HG02763 (cell line): Measurements from ENCODE around the gene VTI1B.

Source experiments
- ATAC-seq: cut with Tn5 transposase; IDR thresholded peaks from one replicate; pipeline ENCODE4 v1.9.1; 2021; ENCODE audit warnings: mild to moderate bottlenecking, moderate library complexity; ENCODE audit not compliant: unreplicated experiment

VTI1B gene

DNA sequence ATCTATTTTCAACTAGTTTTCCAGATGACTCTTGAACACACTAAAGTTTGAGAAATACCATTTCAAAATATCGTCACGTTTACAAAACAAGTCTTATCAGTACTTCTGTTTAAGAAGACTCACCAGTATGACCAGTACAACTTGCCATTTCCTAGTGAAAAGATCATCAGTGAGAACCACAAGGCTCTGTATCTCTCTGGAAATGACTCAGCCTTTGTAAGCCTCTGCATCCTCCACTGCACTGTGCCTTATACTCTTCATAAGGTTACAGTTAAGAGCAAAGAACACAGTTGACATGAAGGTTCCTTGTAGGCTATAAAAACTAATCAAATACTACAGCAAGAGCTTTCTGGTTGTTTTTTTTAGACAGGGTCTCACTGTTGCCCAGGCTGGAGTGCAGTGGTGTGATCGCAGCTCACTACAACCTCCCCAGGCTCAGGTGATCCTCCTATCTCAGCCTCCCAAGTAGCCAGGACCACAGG is 5.7 kb upstream of the VTI1B start:
- peak; percentile 95 for ATAC-seq

DNA sequence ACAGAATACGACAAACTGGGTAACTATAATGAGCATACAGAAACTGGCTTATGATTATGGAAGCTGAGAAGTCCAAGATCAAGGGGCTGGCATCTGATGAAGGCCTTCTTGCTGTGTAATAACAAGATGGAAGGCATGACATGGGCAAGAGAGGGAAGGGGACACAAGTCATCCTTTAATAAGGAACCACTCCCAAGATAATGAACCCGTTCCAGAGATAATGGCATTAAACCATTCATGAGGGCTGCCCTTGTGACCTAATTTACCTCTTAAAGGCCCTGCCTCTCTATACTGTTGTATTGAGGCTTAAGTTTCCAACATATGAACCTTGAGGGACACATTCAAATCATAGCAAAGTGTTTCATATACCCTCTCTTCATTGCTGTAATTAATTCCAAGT is 4.6 kb upstream of the VTI1B start:
- ATAC-seq = no peak

DNA sequence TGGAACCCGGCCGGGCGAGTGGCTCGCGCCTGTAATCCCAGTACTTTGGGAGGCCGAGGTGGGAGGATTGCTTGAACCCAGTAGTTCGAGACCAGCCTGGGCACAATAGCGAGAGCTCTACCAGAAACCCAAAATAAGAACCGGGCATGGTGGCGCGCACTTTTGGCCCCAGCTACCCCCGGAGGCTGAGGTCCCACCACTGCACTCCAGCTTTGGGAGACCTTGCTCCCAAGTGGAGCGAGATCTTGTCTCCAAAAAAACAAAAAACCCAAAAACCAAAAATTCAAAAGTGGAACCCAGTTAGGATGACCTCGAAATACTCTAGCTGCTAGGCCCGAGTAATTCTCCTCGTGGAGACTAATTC is 769 bp upstream of the VTI1B start:
- ATAC-seq = no peak

DNA sequence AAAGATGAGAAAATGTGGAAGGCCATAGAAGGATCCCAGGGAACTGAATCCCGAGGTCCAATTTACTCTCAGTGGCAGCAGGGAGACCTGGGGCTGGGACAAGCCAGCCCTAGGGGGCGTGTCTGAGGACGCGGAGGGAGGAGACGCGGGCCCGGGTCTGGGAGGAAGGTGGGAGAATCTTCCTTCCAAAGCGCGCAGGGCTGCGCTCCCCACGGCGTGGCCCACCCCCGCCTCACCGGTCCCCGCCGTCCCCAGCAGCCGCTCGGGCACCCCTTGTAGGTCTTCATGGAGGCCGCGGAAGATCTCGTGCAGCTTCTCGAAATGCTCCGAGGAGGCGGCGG is 323 bp downstream of the VTI1B start:
- ATAC-seq = peak; percentile 39

DNA sequence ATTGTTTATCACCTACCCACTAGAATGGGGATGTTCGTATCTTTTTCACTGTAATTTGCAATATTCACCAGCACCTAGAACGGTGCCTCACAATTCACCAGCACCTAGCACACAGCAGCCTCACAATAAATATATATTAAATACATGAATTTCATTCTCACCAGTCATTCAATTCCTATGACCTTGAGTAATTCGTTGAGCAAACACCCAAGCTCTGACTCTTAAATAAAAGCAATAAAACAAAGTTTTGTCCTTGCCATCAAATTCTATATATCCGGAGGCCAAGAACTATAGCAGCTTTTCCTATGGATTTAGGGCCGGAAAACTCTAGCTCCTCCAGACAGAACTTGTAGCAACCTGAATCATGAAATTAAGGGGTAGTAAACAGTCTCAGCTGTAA is 981 bp downstream of the VTI1B start:
- no peak for ATAC-seq

DNA sequence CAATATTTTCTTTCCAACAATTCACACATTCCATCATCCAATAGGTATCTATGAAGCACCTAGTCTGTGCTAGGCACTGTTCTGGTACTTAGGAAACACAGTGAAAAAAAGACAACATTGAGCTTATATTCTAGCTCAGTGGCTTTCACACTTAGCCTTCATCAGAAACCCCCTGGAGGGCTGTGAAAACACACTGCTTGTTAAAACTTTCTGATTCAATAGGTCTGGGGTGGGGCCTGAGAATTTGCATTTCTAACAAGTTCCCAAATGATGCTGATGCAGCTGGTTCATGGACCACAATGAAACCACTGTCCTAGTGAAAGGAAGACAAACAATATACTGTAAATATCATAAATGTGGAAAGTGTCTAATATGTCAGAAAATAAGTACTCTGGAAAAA is 5.9 kb downstream of the VTI1B start:
- no peak for ATAC-seq

DNA sequence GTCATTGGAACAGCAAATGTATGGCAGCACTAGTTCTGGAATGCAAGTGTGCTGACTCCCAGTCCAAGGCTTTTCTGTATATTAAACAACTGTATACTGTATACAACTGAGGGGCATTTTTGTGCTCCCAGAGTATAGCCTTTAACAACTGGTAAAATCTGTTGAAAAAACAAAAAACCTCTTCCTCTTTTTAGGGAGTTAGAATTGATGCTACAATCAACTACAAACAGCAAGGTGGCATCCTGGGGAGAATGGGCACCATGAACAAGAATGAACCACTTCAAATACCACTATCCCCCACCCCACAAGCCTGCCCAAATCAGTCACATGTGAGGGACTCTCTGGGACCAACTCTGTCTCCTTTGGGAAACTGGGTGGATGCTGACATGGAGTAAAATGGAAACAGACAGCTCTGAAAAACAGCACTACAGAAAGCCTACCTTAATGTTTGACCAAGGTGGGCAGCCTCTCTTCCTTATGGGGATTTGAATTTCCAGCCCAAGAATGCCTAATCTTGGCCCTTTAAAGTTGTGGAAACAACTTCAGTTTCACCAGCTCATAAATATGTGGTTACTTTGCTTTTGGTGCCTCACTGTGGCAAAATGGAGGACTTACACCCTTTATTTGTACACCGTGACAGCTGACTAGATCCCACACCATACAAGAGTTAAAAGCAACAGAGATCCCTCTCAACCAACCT is 7.5 kb downstream of the VTI1B start:
- ATAC-seq = no peak

DNA sequence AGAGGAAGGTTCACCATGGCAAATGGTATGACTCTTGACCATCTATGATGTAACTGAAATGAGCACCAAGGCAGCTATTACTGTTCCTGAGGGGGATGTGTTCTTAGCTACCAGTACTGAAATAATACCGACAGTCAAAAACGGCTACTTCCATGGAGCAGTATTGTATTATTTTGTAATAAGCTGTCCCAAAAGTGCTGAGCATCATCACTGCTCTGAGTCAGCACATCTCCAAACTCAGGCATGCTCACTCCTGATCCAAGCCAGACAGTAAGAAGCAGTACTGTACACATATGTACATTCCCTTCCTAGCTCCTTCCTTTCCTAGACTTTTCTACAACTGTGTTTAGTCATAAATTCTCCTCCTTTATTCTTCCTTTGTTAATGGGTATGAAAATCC is 8.6 kb downstream of the VTI1B start:
- ATAC-seq = no peak

DNA sequence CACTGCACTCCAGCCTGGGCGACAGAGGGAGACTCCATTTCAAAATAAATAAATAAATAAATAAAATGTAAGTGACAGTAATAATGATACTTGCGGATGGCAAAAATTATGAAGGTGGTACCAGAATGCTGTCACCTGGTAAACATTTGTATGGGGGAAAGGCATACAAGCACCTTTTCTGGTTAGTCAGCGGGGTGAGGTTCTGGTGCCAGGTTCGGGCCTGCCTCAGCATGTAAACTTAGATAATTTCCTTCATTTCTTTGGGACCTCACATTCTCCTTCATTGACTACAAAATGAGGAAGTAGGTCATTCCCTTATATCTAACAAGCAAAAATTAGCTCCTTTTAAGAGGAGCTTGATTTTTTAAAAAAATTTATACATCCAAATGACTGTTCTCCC is 10.8 kb downstream of the VTI1B start:
- ATAC-seq = no peak

DNA sequence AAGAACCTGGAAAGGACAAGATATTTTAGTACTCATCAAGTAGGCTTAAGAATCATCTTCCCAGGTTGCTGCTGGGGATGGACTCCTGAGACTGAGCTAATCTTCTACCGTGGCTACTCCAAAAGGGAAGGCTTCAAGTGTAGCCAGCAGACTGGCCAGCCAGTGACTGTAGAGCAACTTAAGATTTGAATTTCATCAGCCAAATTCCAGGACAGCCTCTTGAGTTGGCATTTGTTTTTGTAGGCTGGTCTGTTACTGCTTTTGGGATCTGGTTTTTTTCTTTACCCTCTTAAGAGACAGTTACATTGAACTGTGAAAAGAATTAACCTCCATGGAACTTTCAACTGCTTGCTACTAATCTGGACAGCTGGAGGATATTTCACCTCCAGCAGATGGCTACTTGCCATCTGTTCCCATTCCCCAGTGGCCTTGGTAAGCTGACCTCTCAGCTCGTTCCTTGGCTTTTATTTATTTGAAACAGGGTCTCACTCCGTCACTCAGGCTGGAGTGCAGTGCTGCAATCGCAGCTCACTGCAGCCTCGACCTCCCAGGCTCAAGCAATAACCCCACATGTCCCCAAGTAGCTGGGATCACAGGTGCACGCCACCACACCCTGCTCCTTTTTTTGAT is 20.7 kb downstream of the VTI1B start:
- no peak for ATAC-seq

DNA sequence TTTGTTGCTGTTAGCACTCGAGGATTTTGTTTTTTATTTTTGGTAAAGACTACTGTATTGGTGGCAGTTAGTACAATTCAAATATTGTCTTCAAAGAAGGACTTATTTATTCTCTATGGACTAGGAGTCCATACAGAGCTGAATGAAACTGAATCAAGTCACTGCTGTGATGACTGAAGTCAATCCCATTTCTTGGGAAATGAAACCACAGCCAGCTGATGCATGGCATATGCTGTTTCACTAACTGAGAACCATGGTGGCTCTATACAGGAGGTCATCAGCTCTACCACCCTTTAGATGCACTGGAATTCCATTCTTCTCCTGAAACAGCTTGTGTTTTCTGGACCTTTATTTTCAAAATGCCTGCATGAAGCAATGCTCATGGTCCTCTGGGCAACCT is 22.2 kb downstream of the VTI1B start:
- no peak for ATAC-seq

DNA sequence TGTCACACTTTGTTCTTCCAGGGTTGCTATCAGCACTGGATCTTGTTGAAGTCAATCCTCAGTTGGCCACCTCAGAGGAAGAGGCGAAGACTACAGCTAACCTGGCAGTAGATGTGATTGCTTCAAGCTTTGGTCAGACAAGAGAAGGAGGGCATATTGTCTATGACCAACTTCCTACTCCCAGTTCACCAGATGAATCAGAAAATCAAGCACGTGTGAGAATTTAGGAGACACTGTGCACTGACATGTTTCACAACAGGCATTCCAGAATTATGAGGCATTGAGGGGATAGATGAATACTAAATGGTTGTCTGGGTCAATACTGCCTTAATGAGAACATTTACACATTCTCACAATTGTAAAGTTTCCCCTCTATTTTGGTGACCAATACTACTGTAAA is 23.7 kb downstream of the VTI1B start:
- ATAC-seq = no peak

DNA sequence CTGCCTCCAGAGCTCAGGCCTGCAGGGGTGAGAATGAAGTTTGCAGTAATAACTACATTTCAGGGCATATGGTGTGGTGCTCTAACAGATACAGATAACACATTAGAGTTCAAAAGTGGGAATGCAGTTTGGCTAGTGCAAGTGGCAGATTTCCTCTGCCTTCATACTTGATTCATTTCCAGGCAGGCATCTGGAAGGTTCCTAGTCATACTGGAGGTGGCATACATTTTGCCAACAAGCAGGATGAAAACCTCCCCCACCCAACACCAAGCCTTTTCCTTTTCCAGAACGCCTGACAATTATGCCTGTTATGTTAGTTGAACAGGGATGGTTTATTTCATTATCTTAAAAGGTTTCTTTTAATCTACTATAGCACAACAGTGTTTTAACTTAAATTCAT is 24.3 kb downstream of the VTI1B start:
- ATAC-seq = no peak

DNA sequence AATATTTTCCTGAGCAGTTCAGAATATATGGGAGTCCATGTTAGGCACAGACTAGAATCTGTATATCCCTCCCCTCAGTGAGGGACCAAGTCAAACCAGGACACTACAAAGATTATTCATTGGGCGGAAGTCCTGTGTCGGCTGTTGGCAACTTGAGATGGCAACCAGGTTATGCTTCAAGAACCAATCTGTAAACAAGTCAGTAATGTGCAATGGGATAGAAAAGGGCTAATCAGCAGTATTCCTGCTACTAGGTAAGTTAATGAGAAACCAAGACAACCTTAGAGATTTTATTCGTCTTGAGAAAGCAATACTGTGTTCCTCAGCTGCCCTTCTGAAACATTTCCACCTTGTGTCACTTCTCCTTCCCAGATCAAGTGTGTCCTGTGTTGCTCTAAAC is 28.3 kb downstream of the VTI1B start:
- ATAC-seq = no peak

DNA sequence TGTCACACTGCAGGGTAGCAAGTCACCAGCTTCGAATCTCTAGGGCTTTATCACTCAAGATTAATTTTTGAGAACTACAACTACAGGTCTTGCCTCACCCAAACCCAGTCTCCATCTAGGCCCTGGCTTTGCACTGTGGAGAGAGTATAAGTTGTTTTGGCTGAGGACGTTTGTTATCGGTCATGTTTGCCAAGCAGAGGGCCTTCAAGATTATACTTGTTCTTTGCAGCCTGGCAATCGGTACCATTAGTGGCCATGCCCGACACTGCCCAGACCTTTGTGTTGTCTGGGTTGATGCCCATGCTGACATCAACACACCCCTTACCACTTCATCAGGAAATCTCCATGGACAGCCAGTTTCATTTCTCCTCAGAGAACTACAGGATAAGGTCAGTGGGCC is 29.0 kb downstream of the VTI1B start:
- ATAC-seq = no peak

DNA sequence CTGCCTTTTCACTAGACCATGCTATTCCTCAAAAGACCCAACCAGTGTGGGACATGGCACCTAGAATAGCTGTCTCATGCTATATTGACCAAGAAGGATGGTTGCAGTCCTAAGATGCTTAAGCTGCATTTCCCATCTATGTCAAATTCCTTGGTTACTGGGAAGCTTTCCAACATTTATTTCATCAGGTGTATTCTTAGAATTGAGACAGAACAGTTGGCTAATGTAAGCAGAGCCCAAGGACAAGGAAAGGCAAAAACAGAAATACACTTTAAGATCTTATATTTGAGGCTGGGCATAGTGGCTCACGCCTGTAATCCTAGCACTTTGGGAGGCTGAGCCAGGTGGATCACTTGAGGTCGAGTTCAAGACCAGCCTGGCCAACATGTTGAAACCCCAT is 30.0 kb downstream of the VTI1B start:
- no peak for ATAC-seq

DNA sequence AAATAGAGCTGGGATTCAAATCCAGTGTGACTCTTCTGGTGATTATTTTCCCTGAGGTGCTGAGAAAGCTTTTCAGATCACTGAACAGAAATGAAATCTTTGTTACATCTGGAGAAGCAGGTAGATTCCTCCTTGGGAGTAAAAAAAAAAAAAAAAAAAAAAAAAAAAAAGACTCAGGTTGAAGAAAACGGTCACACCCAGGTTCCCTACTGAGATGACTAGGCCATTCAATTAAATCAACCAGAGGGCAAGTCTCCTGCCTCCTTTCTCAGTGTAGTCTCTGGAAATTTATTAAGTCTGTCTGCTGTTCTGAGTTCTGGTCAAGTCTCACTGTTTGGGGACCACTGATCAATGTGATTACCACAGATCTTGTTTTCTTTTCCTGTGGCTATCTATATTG is 30.7 kb downstream of the VTI1B start:
- ATAC-seq = no peak

DNA sequence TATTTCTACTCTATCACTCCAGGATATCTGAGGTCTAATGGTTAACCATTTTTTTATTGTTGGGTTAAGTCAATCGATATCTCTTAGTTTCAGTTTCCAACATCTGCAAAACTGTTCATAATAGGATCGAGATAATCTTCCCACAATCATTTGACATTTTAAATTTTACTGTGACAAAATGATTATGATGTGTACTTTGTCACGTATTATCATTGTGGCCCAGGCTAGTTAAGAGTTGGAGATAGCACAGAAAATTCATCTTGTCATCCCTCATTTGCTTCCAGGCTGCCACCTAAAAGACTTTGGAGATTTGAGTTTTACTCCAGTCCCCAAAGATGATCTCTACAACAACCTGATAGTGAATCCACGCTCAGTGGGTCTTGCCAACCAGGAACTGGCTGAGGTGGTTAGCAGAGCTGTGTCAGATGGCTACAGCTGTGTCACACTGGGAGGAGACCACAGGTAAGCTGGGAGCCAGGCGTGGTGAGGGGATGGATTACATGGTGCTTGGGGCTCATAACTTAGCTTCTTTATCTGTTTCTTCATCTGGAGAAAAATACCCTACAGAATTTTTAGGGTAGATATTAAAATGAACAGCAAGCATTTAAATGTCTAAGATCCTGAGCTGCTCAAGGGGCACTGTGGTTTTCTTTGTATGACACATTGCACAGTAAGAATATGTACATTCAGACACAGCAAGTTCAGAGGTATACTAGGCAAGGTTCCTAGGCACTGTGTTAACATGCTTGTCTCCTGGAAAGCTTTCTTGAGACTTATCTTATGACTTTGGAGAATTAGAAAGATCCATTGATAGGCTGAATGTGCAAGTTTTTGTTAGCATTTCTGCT is 32.3 kb downstream of the VTI1B start:
- ATAC-seq = no peak

DNA sequence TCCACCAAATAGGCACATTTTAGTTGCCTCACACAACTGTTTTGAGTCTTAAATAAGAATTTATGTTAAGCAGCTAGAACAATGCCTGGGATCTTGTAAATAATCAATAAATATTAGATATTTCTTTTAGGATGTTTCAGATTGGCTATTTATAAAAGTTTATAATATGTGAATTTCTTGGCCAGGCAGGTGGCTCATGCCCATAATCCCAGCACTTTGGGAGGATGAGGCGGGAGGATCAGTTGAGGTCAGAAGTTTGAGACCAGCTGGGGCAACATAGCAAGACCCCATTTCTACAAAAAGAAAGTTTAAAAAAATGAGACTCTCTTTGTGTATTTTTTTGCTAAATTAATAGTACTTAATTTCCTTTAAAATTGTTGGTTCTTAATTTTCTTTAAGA is 33.0 kb downstream of the VTI1B start:
- no peak for ATAC-seq

DNA sequence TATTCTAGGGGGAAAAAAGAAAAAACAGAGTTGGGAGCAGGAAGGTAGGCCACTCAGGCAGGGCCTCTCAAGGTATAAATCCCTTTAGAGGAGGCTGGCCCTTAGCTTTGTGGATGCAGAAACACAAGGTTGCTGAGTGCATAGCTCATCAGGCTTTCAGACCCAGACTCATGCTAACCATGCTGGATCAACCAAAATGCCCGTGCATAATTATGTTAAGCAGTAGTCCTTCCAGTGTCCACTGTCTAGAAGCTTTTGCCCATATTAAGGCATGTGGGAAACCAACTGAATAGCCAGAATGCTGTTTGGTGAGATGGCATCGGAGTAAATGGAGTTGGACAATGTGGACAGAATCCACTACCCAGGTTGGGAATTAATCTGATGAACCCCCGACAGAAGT is 35.8 kb downstream of the VTI1B start:
- no peak for ATAC-seq

DNA sequence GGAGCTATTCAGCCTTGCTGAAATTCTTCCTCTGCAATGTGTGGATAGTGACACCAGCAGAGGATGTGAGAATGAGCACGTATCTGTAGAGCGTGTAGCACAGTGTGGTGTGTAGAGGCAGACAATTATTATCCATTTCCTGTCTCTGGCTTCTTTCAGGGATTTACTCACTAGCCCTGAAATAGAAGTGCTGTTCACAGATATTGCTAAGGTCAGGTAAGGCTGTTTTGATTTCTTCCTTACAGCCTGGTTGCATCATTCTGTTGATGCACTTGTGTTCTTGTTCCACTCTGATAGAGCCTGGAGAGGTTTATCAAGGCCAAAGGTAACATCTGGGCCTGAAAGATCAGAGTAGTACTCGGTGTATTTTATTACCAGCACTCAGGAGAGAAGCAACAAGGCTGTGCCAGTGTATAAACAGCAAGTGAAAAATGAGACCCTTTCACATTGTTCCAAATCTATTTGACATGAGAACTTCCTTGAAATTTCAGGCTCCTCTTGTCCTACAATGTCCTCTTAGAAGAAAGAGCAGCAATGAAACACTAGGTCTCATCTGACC is 38.0 kb downstream of the VTI1B start:
- ATAC-seq = no peak
